ENCODE data around the gene ATXN7L2.

DNA sequence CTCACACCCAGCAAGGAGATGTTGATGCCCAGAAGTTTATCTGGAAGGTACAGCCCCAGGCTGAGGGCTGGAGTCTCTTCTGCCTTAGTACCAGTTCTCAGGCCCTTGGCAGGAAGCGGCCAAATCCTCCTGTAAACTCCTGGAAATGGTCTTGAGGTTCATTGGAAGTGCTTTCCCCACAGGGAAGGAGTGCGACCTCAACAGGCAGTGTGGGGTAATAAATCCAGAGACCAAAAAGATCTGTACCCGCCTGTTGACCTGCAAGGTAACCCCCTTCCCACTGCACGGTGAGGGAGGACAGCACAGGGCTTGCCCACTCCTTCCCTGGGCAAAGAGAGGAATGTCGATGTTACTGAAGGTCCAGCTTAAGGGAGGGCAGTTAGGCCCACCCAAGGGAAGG lies 4.5 kb downstream of the ATXN7L2 start:
- TF ChIP-seq, protein P1, sequence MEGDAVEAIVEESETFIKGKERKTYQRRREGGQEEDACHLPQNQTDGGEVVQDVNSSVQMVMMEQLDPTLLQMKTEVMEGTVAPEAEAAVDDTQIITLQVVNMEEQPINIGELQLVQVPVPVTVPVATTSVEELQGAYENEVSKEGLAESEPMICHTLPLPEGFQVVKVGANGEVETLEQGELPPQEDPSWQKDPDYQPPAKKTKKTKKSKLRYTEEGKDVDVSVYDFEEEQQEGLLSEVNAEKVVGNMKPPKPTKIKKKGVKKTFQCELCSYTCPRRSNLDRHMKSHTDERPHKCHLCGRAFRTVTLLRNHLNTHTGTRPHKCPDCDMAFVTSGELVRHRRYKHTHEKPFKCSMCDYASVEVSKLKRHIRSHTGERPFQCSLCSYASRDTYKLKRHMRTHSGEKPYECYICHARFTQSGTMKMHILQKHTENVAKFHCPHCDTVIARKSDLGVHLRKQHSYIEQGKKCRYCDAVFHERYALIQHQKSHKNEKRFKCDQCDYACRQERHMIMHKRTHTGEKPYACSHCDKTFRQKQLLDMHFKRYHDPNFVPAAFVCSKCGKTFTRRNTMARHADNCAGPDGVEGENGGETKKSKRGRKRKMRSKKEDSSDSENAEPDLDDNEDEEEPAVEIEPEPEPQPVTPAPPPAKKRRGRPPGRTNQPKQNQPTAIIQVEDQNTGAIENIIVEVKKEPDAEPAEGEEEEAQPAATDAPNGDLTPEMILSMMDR (IDR thresholded peaks at IDR 0.05): no peak
- TF ChIP-seq POLR2A (IDR thresholded peaks at IDR 0.05): no peak
